NCI-H2227 (cell line): ENCODE measurements around the gene ZMIZ1.

Source experiments
- DNase-seq: peaks from one replicate; lab custom pipeline; 2025; ENCODE audit not compliant: unreplicated experiment; lab: John Stamatoyannopoulos, UW

Gene ZMIZ1

DNA sequence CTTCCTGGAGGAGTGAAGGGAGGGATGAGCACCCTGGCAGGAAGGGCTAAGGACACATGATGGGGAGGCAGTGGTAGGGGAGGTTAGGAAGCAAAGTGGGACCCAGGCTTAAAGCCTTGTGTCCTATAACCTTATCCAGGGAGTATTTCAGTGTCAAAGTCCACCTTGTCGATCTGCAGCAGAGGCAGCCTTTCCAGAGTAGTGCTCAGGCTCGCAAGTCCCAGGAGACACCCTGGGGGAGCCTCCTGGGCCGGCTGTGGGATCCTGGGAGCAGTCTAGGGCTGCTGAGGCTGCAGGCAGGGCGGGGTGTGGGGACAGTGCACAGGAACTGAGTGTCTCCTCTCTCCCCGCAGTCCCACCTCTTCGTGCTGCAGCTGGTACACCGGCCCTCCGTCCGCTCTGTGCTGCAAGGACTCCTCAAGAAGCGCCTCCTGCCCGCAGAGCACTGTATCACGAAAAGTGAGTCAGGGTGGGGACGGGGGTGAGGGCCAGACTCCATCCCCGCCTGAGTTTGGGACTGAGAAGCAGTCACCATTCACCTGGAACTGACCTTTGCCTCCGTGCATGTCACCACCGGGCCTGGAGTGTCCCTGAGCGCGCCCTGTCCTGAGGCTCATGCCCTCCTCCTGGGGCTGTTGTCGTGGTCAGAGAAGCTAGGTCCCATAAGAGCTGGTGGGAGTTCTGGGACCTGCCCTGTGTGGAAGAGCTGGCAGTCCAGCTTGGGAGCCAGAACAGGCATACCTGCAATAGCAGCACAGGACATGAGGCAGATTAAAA is 233.2 kb downstream of the ZMIZ1 start:
- DNase-seq = no peak

DNA sequence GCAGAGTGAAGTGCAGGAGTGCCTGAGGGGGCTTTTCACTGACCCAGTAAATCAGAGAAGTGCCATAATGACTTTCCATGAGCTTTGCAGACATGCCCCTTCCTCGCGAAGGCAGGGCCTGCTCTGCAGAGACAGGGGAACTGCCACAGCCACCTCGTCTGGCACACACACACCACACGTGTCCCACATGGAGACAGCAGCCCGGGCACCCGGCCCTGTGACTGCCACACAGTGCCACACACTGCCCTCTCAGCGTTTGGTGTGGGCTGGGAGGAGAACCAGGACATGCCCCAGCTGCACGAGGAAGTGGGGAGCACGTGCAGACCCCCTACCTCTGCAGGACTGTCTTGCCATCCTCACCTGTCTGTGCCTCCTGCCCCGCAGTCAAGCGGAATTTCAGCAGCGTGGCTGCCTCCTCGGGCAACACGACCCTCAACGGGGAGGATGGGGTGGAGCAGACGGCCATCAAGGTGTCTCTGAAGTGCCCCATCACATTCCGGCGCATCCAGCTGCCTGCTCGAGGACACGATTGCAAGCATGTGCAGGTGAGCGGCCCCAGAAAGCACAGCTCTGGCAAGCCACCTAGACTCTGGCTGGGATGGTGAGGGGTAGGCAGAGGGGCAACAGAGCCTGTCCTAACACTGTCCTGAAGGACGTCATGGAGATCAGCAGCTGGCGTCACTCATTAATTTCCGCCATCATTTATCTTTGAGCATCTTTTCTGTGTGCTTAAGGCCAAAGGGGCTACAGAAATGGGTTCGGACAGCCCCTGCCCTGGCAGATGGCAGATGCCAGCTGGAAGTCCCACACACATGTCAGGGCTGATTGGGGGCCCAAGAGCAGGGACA is 235.1 kb downstream of the ZMIZ1 start:
- no peak for DNase-seq

DNA sequence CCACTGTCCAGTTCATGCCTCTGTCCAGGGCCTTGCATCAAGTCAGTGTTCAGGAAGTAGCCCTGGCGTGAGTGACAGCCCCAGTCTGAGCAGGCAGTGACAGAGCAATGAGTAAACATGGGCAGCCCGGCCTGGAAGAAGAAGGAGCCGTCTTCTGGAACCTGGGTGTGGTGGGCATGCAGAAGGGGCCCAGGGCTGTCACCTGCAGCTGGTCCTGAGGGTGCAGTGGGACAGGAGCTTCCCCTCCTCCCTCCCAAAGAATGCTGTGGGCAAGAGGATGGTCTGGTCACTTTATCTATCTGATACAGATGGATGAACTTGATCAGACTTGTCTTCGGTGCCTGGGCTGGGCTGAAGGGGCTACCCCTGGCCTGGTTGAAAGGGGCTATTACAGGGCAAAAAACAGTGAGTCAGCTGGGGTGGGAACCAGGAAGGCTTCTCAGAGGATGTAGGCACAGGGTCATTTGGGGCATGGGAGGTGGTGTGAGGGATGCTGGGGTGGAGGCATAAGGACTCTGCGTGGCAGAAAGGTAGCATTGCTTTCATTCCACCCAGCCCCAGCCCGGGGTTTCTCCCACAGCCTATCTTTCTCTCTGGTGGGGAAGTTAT is 235.8 kb downstream of the ZMIZ1 start:
- no peak for DNase-seq

DNA sequence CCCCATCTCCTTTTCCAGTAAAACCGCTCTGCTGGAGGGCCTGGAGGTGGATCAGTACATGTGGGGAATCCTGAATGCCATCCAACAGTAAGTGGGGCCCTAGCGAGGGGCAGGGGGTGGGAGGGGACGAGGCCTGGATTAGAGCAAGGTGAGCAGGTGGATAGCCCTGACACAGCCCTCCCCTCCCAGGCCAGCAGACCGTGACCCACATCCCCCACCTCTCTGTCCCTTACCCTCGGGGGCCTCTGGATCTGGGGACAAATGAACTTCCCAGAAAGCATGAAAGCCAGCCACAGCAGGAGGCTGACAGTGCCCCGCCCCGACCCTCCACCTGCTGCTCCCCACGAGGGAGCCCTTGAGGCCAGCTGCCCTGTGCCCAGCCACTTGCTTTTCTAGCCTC is 236.7 kb downstream of the ZMIZ1 start:
- DNase-seq = no peak

DNA sequence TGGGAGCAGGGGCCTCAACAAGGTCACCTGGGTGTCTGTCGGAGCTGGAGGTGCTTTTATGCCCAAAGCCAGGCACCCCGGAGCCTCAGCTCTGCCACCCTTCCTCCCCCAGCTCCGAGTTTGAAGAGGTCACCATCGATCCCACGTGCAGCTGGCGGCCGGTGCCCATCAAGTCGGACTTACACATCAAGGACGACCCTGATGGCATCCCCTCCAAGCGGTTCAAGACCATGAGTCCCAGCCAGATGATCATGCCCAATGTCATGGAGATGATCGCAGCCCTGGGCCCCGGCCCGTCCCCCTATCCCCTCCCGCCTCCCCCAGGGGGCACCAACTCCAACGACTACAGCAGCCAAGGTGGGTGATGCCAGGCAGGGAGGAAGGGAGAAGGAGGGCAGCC is 237.2 kb downstream of the ZMIZ1 start:
- DNase-seq = no peak

DNA sequence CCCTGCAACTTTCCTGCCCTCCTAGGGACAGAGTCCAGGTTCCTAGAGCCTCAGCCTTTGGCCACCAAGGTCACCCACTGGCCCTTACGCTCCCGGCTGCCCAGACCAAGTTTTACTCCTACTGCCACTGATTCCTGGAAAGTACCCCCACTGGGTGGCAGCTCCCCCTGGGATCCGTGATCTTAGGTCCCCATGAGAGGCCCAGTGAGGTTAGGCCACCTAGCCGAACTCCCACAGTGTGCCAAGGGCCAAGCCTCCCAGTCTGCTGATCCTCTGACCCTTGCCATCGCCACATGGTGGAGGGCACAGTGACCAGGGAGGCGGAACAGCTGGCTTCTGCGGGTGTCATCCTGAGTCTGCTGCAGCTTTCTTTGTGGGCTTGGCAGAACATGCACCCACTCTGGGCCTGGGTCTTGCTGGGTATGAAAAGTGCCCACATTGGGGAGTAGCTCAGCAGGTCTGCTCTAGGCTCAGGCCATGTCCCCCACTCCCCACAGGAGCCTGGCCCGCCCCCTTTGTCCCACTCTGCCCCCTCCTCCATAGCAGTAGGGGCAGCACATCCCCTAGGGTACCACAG is 238.0 kb downstream of the ZMIZ1 start:
- no peak for DNase-seq

DNA sequence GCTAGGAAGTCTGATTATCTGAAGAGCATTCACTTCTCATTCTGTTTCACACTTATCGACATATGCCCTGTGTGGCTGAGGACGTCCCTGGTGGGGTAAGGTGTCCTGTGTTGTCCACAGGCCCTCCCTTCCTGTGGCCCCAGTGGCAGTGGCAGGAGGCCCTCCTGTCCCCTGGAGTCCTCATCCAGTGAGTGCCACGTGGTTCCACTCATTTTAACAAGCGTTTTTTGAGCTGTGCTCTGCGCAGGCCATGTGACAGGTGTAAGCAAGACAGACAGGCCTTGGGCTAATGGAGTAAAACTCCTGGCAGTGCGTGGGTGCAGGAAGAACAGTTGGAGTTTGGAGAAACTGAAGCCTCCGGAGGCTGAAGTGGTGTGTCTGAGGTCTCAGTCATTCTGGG is 239.2 kb downstream of the ZMIZ1 start:
- DNase-seq = no peak

DNA sequence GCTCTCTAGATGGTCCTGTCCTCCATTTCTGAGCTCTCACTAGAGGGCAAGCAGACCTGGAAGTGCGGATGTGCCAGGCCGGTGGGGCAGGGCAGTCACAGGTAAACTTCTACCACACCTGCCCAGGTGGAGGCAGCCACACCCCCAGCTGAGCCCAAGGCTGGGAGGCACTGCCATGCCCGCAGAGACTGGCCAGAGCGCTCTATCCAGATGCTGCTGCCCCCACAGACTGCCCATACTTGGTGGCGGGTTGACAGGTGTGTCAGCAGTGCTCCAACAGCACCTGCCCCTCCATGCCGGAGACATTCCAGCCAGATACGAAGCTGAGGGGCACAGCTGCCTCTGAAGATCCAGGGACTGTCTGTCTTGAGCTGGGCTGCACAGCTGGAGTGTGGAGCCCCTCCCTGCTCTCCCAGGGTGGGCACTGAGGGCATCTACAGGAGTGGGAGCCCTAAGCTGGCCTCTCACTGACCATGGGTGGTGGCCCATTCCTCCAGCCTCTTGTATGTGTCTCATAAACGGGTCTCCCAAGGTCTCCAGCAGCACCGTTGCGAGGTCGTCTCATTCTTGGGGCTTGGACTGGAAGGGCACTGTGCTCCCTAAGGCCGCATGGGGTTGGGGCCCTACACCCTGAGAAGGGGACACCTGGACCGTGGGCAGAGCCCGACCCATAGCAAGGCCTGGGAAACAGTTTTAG is 240.4 kb downstream of the ZMIZ1 start:
- DNase-seq = no peak

DNA sequence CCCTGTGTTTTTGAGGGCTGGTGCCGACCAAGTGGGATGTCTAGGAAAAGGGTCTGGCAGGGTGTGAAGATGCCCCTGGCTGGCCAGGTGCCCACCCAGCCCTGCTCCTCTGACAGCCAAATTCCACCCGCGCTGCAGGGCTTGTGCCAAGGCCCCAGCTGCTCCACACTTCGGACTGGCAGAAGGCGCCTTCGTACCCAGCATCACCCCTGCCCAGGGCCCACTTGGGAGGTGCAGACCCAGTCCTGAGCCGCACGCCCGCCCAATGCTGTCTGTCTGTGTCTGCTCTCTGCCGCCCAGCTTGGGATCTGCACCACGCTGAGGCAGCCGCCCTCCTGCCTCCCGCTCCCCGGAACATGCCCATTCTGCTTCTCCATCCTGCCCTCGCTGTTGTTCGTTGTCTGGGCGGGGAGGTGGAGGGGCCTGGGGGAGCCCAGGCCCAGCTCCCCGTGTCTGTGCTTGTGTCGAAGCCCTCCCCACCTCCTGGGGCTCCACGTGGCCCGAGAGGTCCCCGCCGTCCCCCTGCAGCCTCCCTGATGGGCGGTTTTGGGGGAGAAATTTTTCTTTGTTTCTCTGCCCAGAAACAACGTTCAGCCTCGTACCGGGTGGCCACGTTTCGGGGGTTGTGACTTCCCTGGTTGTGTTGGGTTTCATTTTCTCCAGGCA is 241.6 kb downstream of the ZMIZ1 start:
- DNase-seq = no peak

DNA sequence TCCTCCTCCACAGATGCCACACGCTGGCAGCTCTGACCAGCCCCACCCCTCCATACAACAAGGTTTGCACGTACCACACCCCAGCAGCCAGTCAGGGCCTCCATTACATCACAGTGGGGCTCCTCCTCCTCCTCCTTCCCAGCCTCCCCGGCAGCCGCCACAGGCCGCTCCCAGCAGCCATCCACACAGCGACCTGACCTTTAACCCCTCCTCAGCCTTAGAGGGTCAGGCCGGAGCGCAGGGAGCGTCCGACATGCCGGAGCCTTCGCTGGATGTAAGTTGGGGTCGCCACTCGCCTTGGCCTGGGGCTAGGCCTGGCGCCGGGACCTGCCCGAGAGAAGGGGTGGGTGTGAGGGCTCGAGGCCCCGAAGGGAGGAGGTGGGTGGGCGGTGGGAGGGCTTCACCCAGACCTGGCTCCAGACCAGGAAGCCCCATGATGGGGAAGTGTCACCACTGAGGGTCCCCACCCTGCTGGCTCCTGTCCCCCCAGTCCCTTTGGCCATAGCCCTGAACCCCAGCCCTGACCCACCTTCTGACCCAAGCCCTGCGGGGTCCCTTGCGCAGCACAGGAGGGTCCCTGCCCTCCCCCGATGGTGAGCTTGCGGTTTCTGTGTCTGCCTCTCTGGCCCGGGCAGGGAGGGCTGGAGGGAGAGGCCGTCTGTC is 242.3 kb downstream of the ZMIZ1 start:
- DNase-seq = no peak

DNA sequence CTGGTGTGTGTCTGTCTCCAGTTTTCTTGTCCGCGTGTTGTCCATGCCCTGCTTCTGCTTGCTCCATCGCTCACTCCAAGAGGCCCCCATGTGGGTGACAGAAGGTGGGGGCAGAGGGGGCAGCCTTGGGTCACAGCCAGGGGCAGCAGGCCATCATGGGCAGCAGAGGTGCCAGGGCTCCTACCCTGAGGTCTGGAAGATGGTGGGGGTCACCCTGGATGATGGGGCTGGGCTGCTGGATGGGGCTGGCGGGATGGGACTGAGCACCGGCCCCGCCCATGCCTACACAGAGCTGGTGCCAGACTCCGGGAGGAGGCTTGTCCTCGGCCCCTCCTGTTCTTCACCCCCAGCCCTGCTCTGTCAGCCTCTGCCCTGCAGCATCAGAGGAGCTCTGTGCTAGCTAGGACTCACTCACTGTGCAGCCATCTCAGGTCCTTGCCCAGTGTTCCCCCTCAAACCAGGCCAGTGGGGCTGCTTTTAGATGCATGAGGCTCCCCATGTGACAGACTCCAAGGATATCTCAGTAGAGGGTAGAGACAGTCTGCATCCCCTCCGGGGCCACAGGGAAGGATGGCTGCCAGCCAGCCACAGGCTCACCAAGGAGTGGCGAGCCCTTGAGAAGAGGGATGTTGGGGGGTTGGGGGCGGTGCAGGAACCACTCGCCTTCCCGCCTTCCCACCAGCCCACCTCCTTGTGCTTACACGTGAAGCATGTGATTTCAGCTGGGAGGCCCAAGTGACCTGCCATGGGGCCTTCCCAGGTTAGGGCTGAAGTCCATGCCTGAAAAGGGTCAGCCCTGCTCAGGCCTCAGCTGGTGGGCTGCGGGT is 243.0 kb downstream of the ZMIZ1 start:
- DNase-seq = no peak

DNA sequence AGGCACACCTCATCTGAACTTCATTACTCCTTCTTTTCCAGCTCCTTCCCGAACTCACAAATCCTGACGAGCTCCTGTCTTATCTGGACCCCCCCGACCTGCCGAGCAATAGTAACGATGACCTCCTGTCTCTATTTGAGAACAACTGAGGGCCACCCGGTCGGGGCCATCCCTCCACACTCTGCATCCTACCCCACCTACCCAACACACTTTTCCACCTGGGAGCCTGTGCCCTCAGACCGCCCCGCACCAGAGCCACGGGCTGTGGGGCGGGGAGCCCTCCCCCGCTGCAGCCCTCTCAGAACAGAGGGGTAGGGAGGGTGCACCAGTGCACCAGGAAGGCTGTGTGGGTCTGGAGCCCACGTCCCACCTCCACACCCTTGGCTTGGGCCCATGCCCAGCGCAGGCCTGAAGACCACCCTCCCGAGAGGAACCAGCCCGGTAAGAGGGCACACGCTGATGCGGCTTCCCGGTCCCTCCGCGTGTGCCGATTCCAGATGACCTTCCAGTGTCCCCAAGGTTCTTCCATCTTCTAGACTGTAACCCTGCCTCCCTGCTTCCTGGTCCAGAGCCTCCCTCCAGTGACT is 243.9 kb downstream of the ZMIZ1 start:
- DNase-seq = no peak

DNA sequence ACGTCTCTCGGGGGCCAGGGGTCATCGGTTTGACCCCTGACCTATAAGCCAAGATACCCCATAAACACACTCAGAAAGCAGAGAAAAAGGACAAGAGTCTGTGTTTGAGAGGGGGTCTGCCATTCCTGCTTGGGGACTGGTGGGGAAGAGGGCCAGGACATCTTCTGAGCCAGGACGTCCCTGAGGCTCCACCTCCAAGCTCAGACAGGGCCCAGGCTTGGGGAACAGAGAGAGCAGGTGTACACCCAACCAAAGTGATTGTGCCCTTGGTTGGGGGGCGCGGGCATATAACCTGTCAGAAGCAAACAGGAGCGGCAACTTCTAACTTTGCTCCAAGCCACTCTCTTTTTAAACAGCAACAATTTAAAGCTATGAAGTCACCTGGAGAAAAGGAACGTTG is 244.6 kb downstream of the ZMIZ1 start:
- DNase-seq = no peak

DNA sequence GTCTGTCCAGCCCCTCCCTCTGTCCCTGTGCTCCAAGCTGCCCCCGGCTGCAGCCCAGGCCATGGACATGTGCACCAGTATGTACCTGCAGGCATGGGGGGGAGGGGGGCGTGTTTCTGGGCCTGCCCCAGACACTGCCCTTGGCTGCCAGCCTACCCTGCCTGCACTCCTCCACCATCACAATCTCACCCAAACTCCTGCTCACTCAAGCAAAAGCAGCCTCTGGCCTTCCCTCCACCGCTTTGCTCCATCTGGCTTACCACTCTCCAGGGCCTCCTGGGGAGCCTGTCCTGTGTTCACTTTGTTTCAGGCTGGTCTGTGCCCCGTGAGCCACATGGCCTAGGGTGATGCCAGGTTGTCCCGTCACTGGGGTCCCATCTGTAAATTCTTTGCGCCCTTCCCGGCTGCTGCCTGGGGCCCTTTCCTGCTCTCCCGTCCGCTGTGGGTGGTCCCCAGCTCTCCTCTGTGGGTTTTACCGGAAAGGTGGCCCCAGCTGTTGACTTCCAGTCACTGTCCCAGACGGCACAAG is 245.2 kb downstream of the ZMIZ1 start:
- no peak for DNase-seq

DNA sequence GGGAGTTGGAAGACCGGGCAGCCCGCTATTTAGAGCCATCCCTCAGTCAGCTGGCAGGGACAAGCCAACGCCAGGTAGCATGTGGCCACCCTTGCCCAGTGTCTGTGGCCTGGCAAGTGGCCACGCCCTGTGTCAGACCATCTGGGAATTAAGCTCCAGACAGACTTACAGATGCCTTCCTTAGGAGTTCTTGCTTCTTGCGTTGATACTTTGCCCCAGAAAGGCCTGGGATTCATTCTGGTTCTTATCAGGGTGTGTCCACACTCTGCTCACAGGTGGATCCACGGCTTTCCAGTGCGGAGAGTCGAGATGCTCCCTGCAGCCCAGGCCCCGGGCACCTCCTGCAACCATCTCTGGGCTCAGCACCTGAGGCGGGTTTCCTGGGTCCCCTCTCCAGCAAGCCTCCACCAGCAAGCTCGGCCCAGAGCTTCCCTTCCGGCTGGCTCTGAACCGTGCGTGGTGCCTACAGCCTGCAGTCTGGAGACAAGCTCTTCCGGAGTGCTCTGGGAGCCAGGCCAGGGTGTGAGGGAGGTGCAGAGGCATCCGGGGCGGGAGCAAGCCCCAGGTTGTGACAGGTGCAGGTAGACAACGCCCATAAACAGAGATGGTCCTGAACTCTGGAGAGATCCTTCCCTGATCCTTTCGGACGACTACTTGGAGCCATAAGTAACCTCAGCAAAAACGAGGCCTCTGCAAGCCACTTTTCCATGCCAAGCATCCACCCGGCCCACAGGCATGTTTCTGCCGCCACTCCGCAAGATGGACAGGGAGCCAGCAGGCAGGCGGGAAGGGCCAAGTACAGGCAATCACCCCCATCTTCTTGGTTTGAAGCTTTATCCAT is 246.2 kb downstream of the ZMIZ1 start:
- DNase-seq = no peak

DNA sequence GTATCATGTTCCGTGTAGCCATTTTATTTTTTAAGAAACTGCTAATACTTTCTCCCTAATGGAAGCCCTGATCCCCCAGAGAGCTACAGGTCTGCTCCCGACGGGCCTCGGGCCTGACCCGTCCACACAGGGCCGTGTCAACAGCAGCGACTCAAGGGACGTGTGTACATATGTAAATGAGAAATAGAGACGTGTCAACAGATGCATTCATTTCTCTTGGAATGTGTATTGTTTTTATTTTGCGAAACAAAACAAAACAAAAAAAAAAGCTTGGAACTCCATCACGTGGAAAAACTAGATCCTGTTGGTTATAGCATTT is 246.8 kb downstream of the ZMIZ1 start:
- DNase-seq = no peak

DNA sequence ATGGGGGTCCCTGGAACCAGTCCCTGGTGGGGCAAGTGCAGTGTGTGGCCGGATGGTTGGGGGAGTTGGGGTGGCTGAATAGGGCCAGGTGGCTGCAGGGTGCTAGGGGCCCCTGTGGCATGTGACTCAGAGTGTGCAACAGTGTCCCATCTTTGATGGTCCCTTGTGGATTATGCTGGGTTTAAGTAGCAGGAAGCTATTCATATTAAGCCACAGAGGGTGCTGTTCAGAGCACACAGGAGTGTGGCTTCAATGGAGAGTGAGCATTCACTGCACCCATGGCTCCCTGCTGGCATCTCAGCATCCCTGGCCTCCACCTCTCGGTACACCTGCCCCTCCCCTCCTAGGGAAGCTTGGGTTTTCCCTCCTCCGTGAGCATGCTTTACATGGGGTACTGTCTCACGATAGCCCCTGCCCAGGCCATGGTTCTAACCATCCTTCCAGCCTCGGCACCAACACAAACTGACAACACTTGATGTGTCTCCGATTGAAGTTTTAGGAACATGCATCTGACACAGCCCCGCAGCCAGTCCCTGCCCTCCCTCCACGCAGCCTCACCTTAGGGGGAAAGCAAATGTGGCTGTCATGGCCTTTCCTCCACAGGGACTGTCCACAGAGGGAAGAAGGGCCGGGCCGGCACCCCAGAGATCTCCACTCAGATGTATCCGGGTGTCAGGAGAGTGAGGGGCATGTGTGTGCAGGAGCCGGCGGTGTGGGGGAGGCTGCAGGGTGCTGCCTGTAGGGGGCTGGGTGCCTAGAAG is 248.1 kb downstream of the ZMIZ1 start:
- no peak for DNase-seq
